HS-5 (cell line): Measurements from ENCODE around the gene SLC9A2.
A peak's percentile ranks its signal among the peaks of the same experiment; 100 is the strongest.

Source experiments
- DNase-seq: peaks from one replicate; pipeline ENCODE4 v3.0.0-alpha.2; 2012; ENCODE audit warnings: low read depth

Gene SLC9A2

DNA sequence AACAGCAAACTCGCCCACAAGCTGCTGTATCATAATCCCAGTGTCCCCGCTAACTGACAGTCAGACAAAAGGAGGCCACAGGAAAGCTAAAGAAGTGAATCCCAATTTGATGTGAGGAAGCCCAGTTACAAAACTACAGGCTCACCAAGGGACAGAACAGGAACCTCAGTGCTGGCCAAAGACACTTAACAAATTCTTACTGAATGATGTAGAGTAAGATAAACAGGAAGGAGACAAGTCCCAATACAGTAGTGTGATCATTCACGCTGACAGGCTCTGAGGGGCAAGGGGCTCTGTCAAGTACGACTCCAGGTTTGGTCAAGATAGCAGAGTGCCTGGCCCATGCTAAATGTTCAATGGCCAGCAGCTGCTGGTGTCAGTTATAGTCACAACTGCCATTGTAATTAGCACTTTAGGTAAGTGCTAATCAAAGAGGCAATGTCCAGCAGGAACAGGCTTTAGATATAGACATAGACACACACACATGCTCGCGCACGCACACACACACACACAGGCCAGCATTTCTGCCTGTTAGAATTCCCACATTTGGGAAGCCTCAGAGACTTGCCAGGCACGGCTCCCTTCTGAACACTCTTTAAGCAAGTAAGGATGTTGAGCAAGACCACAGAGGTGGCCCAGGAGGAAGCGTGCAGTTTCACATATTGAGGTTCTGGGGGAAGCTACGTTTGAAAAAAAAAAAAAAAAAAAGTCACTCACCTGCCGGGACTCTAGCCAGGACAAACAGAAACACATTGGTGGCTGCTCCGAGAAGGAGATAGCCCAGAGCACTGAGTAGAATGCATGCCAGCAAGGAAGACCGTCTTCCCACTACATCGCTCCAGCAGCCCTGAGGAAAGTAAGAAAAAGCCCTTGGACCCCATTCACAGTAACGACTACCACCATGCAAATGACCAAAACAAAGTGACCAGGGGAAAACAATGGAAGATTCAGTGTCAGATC, 107.1 kb downstream of the SLC9A2 start:
- no peak for DNase-seq

DNA sequence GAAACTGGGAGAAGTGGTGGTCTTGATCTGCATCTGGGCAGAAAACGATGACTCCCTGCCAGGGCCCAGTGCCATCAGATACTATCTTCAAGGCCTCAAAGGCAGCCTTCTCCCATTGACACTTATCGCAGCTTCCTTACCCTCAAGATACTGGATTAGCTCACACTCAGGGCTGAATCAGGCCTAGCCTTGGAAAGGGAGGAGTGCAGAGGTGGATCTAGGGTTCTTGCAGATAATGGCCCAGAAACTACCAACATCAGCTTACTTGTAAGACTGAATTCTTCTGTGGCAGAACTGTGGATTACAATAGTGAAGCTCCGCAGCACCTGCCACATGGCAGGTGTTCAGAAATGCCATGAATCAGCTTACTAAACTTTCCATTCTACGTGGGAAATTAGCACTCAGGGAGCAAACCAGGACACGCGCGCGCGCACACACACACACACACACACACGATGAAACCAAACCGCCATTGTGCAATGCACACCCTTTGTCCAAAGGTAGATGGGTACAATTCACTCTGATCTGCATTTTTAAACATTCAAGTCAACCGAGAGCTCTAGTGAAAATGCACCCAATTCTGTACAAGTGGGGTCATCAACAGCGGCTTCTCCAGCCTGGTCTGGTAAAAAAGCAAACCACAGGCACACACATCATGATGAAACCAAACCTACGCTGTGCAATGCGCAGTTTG, 116.2 kb downstream of the SLC9A2 start:
- DNase-seq: no peak

DNA sequence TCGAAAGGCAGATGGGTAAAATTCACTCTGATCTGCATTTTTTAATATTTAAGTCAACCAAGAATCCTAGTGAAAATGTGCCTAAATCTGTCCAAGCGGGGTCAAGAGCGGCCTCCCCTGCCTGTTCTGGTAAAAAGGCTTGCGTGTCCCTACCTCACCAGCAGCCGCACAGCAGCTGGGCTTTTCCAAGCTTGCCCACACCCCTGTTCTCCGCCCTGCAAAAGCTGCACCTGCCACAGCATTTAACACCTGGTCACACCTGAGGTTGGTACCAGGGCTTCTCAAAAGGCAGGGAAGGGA, 116.7 kb downstream of the SLC9A2 start:
- DNase-seq: no peak

DNA sequence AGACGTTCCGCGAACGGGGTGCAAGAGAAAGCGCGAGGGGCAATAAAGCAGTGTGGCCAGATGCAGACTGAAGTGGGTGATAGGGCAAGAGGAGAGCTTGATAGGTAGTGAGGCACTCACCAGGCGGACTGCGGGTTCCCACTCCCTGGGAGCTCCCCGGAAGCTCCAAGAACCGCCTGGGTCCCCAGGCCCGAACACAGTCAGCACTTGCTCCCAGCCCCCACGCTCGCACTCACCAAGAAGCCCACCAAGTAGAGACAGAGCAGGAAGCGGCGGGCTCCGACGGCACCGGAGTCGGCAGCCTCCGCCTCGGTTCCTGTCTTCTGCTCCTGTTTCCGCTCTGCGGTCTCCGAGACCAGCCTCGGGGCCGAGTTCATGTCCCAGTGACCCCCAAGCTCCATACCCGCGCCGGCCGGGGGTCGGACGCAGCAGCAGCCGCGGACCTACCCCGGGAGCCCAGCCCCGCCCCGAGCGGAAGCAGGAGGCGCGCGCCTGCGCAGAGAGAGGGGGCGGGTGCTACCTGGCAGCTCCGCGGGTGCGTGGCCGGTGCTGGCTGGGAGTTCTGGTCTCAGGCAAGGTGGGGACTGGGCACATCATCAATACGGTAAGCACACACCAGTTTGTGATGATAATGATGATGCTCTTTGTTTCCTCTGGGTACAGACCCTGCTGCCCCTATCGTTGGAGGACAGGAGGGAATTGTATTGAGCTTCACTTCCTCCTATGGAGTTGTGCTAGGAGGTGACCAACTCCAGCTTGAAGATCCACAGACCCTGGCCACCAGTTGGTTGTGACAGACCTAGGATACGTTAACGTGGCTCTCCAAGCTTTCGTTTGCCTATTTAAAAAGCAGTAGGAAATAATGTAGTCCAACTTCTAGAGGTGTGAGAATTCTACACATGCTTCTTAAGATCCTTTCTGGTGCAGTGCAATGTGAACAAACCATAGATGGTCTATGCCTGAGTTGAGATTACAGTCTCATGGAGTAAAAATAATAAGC, 117.4 kb downstream of the SLC9A2 start:
- no peak for DNase-seq

DNA sequence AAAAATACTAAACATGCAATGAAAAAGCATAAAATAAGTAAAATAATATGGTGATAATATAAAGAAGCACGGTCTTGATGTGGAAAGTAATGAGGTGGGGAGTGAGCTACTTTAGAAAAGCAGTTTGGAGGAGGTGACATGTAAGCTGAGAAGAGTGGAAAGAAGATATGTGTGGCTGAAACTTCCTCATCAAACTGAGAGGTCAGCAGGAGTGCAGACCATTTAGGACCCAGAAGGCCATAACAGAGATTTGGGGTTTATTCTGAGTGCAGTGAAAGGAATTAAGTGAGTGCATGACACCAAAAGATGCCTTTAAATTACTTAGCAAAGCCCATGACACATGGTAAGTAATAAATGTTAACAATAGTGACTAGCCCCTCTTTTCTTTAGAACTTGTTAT, 118.1 kb downstream of the SLC9A2 start:
- no peak for DNase-seq

DNA sequence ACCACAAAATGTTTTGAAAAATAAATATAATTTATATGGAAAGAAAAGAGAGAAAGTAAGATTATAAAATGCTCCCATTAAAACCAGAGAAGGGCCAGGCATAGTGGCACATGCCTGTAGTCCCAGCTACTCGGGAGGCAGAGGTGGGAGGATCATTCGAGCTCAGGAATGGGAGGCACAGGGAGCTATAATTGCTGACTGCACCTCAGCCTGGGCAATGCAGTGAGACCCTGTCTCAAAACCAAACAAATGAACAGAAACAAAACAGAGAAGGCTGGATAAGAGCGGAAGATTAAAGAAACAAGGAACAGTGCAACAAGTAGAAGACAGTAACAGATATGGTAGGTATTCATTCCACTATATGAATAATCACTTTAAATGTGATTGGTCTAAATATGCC, 123.9 kb downstream of the SLC9A2 start:
- DNase-seq: no peak

DNA sequence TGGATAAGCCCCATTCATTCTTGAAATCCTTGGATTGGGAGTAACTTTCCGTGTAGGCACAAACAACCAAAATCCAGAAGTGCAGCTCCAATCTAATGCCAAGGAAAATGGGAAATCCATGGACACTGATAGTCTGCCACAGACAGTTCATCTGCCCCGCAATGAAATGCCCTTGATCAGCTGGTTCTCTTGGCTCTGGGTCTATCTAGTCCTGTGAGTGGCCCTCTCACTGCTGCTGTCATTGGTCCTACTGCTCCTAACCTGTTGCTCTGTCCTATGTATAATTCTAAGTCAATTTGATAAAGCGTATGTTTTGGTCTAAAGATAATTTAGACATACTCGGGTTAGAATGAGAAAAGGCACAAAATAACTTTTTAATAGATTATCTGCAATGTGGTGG, 128.8 kb downstream of the SLC9A2 start:
- no peak for DNase-seq

DNA sequence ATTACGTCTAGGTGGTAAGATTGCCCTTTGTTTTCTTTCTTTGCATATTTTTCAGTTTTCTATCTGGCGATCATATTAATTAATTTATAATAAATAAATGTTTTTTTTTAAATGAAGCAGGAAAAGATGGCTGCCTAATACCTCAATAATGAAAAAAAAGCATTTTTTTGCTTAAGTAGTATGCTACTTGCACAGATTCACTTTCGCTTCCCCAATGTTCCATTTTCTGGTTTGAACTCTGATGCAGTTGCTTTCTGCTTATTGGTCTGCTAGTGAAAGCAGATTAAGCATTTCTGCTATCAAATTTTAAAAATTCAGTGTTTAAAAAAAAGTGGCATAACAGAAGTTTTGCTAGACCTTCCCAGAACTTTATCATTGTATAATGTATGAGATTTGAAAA, 130.6 kb downstream of the SLC9A2 start:
- DNase-seq: no peak

DNA sequence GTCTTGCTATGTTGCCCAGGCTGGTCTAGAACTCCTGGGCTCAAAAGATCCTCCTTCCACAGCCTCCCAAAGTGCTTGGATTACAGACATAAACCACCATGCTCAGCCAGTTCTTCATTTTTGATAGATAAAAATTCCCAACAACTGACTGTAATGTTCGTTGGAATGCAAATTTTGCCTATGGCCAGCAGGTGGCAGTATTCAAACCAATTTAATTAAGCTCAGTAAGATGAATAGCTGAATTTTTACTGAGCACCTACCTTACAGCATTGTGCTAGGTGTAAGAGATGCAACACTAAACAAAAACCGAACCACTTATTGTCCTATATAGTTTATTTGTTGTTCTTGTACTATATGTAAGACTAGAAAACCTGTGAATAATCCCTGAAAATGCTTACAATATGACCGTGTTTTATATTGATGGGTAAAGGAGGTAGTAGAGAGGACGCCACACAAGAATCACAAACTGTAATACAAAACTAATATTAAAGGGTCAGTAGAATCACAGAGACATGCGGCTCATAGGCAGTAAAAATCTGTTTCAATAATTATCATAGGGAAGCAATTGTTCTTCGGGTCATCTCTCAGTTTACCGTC, 134.3 kb downstream of the SLC9A2 start:
- peak; percentile 19 for DNase-seq

DNA sequence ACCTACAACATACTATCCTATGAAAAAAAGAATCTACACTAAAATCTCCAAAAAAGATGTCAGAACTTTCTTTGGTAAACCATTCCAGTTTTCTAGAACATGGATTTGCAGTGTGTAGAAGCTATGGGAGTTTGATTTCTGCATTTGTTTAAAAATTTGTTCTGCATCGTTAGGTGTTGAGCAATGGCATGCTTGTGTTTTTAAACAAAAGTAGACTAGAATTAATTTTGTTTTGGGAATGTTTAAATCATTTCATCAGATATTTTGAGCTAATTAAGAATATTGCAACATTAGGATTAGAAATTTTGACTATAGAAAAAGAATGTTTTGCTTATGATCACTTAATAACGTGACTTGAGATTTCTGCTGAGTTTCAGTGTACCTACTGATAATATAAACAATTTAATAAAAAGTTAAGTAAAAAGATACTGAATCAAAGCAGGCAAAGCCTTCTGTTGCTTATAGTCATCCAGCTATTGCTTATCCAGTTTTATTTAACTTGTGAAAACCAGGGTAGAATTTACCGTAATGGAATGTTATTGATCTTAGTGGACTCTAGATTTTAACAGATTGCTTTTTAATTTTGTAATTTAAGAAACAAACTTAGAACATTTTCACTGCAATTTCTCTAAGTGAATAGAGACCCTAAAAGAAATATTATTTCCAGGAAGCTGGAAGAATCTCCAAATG, 135.2 kb downstream of the SLC9A2 start:
- DNase-seq: no peak

DNA sequence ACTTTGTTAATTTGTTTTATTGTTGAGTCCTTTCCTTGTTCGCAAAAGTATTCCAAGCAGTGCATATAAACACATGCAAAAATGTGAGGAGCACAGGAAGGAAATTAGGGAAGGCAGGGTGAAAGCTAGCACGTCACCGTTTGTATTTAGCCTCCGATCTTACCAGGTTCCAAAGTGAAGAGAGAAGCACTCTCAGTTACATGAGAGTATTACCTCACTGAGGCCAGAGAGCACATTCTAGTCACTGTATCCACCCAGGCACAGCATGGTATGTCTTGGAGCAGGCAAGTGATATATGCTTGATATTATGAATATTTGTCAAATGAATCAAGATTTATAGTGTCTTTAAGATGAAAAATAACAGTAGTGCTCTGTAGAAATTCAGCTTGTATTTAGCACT, 135.9 kb downstream of the SLC9A2 start:
- DNase-seq: no peak

DNA sequence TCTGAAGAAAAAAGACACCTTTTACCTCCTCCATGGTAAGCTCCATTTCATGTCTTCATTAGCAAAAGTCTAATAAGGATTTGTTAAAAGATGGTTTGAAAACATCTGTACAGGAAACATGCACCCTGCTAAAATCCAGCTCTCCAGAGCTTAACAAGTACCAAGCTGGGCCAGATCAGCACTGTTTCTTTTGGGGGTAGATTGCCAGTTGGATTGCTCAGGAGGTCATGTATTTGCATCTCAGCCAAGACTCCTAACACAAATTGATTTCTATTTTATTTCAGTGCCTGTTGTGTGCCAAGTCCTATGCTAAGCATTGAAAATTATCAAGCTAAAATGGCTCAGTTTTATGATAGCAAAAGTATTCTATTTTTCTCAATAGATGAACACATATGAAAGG, 139.1 kb downstream of the SLC9A2 start:
- no peak for DNase-seq
